ENCODE results near the gene SERPINB11.

Gene SERPINB11

DNA sequence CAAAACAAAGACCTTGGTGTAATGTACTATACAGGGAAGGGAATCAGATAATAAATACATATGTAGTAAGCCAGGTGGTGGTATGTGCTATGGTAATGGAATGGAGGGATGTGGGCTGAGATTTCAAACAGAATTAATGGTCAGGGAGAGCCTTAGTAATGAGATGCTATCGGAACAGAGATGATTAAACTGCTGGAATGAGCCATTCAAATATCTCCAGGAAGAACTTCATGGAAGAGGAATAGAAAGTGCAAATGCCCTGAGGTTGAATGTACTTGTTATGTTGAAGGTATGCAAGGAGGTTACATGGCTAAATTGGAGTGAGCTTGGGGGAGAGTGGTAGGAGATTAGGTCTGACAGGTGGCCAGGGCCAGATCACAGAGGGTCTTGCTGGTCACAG, 5.1 kb downstream of the SERPINB11 start:
- H4K20me1 ChIP-seq (ENCODE audit: insufficient read depth): no peaks in the 10 kb centered on the region
- no peak overlapping the region for H3K9ac ChIP-seq
- no peaks in the 10 kb centered on the region for H3K27me3 ChIP-seq (ENCODE audit: insufficient read depth, low read depth)
- H3K4me2 ChIP-seq: no peak overlapping the region
- TF ChIP-seq, protein P1, sequence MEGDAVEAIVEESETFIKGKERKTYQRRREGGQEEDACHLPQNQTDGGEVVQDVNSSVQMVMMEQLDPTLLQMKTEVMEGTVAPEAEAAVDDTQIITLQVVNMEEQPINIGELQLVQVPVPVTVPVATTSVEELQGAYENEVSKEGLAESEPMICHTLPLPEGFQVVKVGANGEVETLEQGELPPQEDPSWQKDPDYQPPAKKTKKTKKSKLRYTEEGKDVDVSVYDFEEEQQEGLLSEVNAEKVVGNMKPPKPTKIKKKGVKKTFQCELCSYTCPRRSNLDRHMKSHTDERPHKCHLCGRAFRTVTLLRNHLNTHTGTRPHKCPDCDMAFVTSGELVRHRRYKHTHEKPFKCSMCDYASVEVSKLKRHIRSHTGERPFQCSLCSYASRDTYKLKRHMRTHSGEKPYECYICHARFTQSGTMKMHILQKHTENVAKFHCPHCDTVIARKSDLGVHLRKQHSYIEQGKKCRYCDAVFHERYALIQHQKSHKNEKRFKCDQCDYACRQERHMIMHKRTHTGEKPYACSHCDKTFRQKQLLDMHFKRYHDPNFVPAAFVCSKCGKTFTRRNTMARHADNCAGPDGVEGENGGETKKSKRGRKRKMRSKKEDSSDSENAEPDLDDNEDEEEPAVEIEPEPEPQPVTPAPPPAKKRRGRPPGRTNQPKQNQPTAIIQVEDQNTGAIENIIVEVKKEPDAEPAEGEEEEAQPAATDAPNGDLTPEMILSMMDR (conservative IDR thresholded peaks at IDR 0.05; ENCODE audit: low read depth, low read length): no peak
- no peak overlapping the region for H3K4me3 ChIP-seq (IDR thresholded peaks at IDR 0.05; ENCODE audit: insufficient read depth, low read depth, low read length)
- H3K4me1 ChIP-seq (ENCODE audit: low read depth, poor library complexity, severe bottlenecking): no peaks in the 10 kb centered on the region
- no peaks in the 10 kb centered on the region for H3K36me3 ChIP-seq (ENCODE audit: insufficient read depth)
- H3K79me2 ChIP-seq (ENCODE audit: insufficient read depth, low read depth): no peaks in the 10 kb centered on the region
- H2AFZ ChIP-seq (ENCODE audit: low read depth): no peak overlapping the region
- H3K27ac ChIP-seq: no peak overlapping the region

DNA sequence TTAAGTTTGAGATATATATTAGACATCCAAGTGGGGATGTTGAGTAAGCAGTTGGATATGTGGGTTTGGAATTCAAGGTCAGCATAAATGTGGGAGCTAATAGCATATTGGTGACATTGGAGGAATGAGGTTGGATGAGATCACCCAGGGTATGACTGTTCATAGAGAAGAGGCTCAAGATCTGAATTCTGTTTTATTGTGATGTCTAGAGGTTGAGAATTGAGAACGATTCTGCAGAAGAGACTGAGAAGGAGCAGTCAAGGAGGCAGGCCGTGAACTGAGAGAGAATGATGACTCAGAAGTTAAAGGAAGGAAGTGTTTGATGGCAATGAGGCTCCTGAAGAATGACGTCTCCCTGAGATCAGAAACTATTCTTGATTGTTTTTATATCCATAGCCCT, 5.9 kb downstream of the SERPINB11 start:
- H3K4me3 ChIP-seq (IDR thresholded peaks at IDR 0.05; ENCODE audit: insufficient read depth, low read depth, low read length): no peak overlapping the region
- no peaks in the 10 kb centered on the region for H3K36me3 ChIP-seq (ENCODE audit: insufficient read depth)
- H3K4me2 ChIP-seq: no peak overlapping the region
- no peaks in the 10 kb centered on the region for H3K27me3 ChIP-seq (ENCODE audit: insufficient read depth, low read depth)
- H3K79me2 ChIP-seq (ENCODE audit: insufficient read depth, low read depth): no peaks in the 10 kb centered on the region
- H3K27ac ChIP-seq: no peak overlapping the region
- TF ChIP-seq, protein P1 (conservative IDR thresholded peaks at IDR 0.05; ENCODE audit: low read depth, low read length): no peak
- no peak overlapping the region for H3K9ac ChIP-seq
- H2AFZ ChIP-seq (ENCODE audit: low read depth): no peak overlapping the region
- no peaks in the 10 kb centered on the region for H4K20me1 ChIP-seq (ENCODE audit: insufficient read depth)
- H3K4me1 ChIP-seq (ENCODE audit: low read depth, poor library complexity, severe bottlenecking): no peaks in the 10 kb centered on the region

DNA sequence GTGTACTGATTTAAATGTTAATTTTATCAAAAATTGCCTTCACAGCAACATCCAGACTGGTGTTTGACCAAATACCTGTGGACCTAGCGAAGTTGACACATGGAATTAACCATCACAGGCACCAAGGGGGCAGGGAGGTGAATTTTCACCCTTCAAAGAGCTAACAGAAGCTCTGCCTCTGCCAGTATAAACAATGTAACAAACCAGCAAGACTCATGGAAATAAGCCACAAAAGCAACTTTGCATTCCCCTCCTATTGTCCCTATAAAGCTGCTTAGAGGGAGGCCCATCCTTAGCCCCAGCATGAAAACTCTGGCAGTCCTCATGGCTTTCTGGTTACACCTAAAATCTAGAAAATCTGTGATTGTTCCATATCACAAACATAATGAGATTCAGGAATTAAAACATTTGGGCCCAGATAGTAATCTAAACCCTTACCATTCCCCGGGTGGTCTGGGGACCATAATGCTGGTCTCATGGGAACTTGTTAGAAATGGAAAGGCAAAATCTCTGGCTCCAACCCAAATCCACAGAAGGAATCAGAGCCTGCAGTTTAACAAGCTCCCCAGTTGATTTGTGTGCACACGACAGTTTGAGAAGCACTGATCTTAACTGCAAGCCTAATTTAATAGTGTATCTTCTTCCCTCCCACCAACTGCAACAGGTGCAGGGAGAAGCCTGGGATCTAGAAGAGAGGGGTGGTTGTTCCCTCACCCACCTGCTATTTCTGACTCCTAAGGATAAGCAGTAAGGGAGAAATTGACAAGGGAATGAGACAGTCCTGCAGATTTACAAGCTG, 23.1 kb downstream of the SERPINB11 start:
- Histone ChIP-seq H3K4me3 (IDR thresholded peaks at IDR 0.05; ENCODE audit: insufficient read depth, low read depth, low read length) (no peak overlapping the region), H2AFZ (ENCODE audit: low read depth) (no peak overlapping the region)
- TF ChIP-seq, protein P1 (conservative IDR thresholded peaks at IDR 0.05; ENCODE audit: low read depth, low read length): no peak

DNA sequence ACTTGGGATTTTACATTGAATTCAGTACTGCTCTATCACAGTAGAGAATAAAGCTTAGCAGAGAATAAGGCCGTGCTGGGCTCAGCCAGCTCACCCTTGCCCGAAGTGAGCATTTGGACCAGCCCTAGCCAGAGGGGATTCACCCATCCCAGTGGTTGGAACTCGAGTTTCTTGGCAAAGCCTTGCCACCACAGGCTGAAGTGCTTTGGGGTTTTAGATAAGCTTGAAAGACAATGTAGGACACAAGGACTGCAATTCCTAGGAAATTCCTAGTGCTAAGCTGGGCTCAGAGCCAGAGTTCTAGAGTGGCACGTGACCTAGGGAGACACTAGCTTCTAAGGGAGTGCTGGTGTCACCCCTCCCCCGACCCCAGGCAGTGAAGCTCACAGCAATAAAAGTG, 28.0 kb downstream of the SERPINB11 start:
- no peaks in the 10 kb centered on the region for H3K27me3 ChIP-seq (ENCODE audit: insufficient read depth, low read depth)
- no peak overlapping the region for H3K27ac ChIP-seq
- H3K4me3 ChIP-seq (IDR thresholded peaks at IDR 0.05; ENCODE audit: insufficient read depth, low read depth, low read length): no peak overlapping the region
- H3K4me2 ChIP-seq: no peak overlapping the region
- H3K79me2 ChIP-seq (ENCODE audit: insufficient read depth, low read depth): no peaks in the 10 kb centered on the region
- TF ChIP-seq, protein P1 (conservative IDR thresholded peaks at IDR 0.05; ENCODE audit: low read depth, low read length): no peak
- H3K9ac ChIP-seq: no peak overlapping the region
- H4K20me1 ChIP-seq (ENCODE audit: insufficient read depth): no peaks in the 10 kb centered on the region
- no peaks in the 10 kb centered on the region for H3K36me3 ChIP-seq (ENCODE audit: insufficient read depth)
- no peak overlapping the region for H2AFZ ChIP-seq (ENCODE audit: low read depth)
- no peaks in the 10 kb centered on the region for H3K4me1 ChIP-seq (ENCODE audit: low read depth, poor library complexity, severe bottlenecking)

More for the DNA sequence above, 23.1 kb downstream of the SERPINB11 start:
- H3K4me2 ChIP-seq: no peak overlapping the region
- H3K79me2 ChIP-seq (ENCODE audit: insufficient read depth, low read depth): no peaks in the 10 kb centered on the region
- H3K27ac ChIP-seq: no peak overlapping the region
- no peaks in the 10 kb centered on the region for H3K27me3 ChIP-seq (ENCODE audit: insufficient read depth, low read depth)
- no peaks in the 10 kb centered on the region for H3K36me3 ChIP-seq (ENCODE audit: insufficient read depth)
- no peaks in the 10 kb centered on the region for H3K4me1 ChIP-seq (ENCODE audit: low read depth, poor library complexity, severe bottlenecking)
- no peaks in the 10 kb centered on the region for H4K20me1 ChIP-seq (ENCODE audit: insufficient read depth)
- H3K9ac ChIP-seq: no peak overlapping the region
